ENCODE results near the gene PKP2. TPM values are rescaled to one million over a fixed set of nuclear protein-coding genes. Genes with fewer than 3 reads are reported as not detected.

Gene PKP2
- total and polyA plus RNA-seq, 2 donors from 2014 or later, result 4.3 to 7.6 TPM

DNA sequence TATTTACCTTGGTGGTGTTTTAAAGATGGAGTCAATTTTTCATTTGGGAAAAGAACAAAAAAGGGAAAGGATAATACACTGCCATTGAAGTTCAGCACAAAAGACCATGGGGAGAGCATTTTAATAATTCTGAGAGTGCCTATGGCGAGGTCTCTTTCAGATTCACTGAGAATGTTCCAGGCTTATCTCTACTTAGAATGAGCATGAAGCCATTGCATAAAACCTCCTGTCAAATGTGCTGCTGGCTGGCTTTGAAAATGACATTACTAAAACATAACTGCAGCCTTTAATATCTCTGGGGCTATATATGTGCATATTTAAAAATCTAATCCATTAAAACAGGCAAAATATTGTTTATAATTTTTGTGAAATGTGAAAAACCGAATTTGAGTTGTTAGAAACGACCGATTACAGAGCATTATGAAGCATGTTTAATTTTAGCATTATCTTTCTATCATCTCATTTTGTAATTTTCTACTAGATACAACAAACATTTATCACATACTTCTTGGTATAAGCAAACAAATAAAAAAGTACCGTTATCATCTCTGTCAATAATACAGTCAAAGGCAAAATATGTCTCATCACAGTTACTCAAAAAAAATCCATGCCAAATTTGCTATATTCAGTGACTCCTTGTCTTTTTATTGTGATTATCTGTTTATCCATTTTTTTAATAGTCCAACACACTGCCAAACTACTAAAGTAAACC is 95.2 kb downstream of the PKP2 start:
- Histone ChIP-seq H3K27ac (ENCODE audit: low read depth in 2 of 2, low read length in 2 of 2) (no peak overlapping the region), H3K4me3 (ENCODE audit: low read length in 3 of 3) (no peak overlapping the region), H3K4me1 (ENCODE audit: control insufficient read depth in 2 of 3, insufficient read depth in 2 of 3, low read depth in 1 of 3, low read length in 3 of 3) (no peaks in the 10 kb centered on the region), H3K36me3 (ENCODE audit: control insufficient read depth in 2 of 3, insufficient read depth in 3 of 3, low read length in 3 of 3) (peaks cover 0 to 2% (median 0%) of the 10 kb centered on the region in 3 donors), H3K27me3 (ENCODE audit: control insufficient read depth, insufficient read depth, low read length) (no peaks in the 10 kb centered on the region), H3K9ac (ENCODE audit: low read length in 3 of 3) (no peak overlapping the region), H3K9me3 (ENCODE audit: control insufficient read depth in 2 of 3, insufficient read depth in 1 of 3, low read length in 3 of 3) (no peaks in the 10 kb centered on the region)
- peak; percentile 3 for FAIRE-seq
- no peak for DNase-seq
- no peak for TF ChIP-seq CTCF (IDR thresholded peaks at IDR 0.05; ENCODE audit: borderline replicate concordance, extremely low read depth, insufficient read depth)
- intact Hi-C loops (cut with DNase I), result no loop called here

DNA sequence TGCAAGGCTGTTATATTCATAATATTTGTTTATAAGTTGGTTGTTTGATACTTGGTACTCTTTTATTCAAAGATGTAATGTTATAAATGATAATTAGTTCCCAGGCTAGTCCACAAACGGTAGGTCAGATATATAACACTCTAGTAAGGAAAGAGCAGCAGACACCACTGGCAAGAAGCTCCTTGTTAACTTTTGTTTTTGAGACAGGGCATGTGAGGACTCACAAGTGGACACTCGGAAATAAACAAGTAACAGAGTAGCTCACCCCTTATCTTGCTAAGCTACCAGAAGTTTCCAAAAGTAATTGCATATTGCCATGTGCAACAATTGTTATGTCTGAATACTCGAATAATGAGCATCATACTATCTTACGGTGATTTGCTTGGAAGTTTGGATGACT is 102.3 kb downstream of the PKP2 start:
- TF ChIP-seq CTCF (IDR thresholded peaks at IDR 0.05; ENCODE audit: borderline replicate concordance, extremely low read depth, insufficient read depth), result no peak
- FAIRE-seq, result no peak
- intact Hi-C loops (cut with DNase I), result no loop called here

GRCh38 chr12:32789916-32790315 is 106.7 kb downstream of the PKP2 start:
- no peaks in the 10 kb centered on the region for H3K36me3 ChIP-seq (ENCODE audit: control insufficient read depth in 2 of 3, insufficient read depth in 3 of 3, low read length in 3 of 3)
- FAIRE-seq, result no peak
- no peaks in the 10 kb centered on the region for H3K9me3 ChIP-seq (ENCODE audit: control insufficient read depth in 2 of 3, insufficient read depth in 1 of 3, low read length in 3 of 3)
- H3K4me3 ChIP-seq (ENCODE audit: low read length in 3 of 3), result no peak overlapping the region
- no peaks in the 10 kb centered on the region for H3K27me3 ChIP-seq (ENCODE audit: control insufficient read depth, insufficient read depth, low read length)
- H3K27ac ChIP-seq (ENCODE audit: low read depth in 2 of 2, low read length in 2 of 2), result no peak overlapping the region
- intact Hi-C loops (cut with DNase I), result no loop called here
- no peak for TF ChIP-seq CTCF (IDR thresholded peaks at IDR 0.05; ENCODE audit: borderline replicate concordance, extremely low read depth, insufficient read depth)
- DNase-seq, result no peak
- no peak overlapping the region for H3K9ac ChIP-seq (ENCODE audit: low read length in 3 of 3)
- no peaks in the 10 kb centered on the region for H3K4me1 ChIP-seq (ENCODE audit: control insufficient read depth in 2 of 3, insufficient read depth in 2 of 3, low read depth in 1 of 3, low read length in 3 of 3)

More for the DNA sequence above, 102.3 kb downstream of the PKP2 start:
- no peak overlapping the region for H3K27ac ChIP-seq (ENCODE audit: low read depth in 2 of 2, low read length in 2 of 2)
- H3K36me3 ChIP-seq (ENCODE audit: control insufficient read depth in 2 of 3, insufficient read depth in 3 of 3, low read length in 3 of 3), result peaks cover 0 to 5% (median 3%) of the 10 kb centered on the region in 3 donors
- no peak for DNase-seq
- H3K9ac ChIP-seq (ENCODE audit: low read length in 3 of 3), result no peak overlapping the region
- H3K27me3 ChIP-seq (ENCODE audit: control insufficient read depth, insufficient read depth, low read length), result no peaks in the 10 kb centered on the region
- no peak overlapping the region for H3K4me3 ChIP-seq (ENCODE audit: low read length in 3 of 3)
- no peaks in the 10 kb centered on the region for H3K4me1 ChIP-seq (ENCODE audit: control insufficient read depth in 2 of 3, insufficient read depth in 2 of 3, low read depth in 1 of 3, low read length in 3 of 3)
- H3K9me3 ChIP-seq (ENCODE audit: control insufficient read depth in 2 of 3, insufficient read depth in 1 of 3, low read length in 3 of 3), result no peaks in the 10 kb centered on the region
